ENCODE results near the gene ODAD4.
A peak's percentile ranks its signal among the peaks of the same experiment; 100 is the strongest.

Gene ODAD4

DNA sequence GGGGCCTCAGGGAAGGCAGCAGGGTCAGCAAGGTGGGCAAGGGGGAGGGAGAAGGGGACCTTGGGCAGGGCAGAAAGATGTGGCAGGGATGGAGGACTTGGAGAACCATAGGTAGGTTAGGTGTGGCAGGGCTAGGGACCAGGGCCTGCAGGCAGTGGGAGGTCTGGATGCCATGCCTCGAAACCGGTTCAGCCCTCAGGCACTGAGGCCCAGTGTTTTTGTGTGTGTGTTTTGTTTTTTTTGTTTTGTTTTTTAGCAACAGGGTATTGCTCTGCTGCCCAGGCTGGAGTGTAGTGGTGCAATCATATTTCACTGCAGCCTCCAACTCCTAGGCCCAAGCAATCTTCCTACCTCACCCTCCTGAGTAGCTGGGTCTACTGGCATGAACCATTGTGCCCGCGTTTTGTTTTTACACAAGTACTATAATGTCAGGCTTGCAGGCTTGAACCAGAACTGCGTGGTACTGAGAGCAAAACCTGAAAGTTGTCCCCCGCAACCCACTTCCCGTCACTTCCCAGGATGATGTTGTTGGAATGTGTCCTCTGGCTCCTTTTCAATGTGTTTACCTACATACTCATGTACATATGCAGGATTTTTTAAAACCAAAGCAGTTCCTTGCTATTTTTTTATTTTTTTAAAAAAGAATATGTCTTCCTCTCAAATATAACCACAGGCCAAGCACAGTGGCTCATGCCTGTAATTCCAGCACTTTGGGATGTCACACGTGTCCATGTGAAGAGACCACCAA, 12.4 kb downstream of the ODAD4 start:
- no peak for DNase-seq (ENCODE audit: low read depth)

DNA sequence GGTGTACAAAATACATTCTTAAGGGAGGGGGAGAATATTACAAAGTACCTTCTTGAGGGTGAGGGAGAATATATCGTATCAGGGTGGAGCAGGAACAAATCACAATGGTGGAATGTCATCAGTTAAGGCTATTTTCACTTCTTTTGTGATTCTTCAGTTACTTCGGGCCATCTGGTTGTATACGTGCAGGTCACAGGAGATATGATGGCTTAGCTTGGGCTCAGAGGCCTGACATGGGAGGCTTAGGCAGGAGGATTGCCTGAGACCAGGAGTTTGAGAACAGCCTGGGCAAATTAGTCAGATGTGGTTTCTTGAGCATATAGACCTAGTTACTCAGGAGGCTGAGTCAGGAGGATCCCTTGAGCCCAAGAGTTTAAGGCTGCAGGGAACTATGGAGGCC, 13.1 kb downstream of the ODAD4 start:
- DNase-seq (ENCODE audit: low read depth), result no peak

DNA sequence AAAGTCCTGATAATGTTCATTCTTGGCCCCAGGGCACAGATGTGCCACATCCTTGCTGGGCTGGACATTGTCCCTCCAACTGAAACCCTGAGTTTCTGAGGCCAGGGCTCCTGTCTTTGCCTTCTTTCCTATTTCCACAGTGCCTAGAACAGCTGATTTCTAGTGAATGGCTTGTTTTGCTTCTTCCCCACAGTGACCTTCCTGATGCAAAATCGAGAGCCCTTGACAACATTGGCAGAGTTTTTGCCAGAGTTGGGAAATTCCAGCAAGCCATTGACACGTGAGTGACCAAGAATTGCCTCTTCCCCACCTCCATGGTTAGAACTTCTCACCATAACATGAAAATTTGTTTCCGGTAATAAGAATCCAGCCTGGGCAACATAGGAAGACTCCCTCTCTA, 14.5 kb downstream of the ODAD4 start:
- no peak for DNase-seq (ENCODE audit: low read depth)

DNA sequence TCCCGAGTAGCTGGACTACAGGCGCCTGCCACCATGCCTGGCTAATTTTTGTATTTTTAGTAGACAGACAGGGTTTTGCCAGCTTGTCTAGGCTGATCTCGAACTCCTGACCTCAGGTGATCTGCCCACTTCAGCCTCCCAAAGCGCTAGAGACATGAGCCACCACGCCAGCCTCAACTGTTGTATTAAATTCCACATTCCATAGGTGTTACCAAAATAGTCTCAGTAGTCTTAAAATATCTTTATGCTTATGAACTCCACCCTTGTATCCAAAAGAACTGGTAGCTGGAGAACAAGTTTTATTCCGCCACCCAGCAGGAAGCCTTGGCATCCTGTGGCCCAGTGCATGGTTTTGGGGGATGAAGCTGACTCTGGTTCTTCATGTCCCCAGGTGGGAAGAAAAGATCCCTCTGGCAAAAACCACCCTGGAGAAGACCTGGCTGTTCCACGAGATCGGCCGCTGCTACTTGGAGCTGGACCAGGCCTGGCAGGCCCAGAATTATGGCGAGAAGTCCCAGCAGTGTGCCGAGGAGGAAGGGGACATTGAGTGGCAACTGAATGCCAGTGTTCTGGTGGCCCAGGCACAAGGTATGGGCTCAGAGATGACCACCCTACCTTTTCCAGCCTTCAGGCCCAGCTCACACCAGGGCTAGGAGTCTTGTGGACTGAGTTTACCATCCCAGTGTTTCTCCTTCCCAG, 18.5 kb downstream of the ODAD4 start:
- no peak for DNase-seq (ENCODE audit: low read depth)

DNA sequence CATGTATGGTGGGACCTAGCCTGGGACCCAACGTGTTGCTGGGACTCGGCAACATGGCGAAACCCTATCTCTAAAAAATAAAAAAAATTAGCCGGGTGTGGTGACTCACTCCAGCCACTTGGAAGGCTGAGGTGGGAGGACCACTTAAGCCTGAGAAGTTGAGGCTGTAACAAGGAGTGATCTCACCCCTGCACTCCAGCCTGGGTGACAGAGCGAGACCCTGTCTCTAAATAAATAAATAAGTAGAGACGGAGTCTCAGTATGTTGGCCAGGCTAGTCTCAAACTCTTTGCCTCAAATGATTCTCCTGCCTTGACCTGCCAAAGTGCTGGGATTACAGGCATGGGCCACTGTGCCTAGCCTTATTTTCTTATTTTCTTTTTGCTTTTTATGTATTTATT, 26.1 kb downstream of the ODAD4 start:
- no peak for DNase-seq (ENCODE audit: low read depth)

DNA sequence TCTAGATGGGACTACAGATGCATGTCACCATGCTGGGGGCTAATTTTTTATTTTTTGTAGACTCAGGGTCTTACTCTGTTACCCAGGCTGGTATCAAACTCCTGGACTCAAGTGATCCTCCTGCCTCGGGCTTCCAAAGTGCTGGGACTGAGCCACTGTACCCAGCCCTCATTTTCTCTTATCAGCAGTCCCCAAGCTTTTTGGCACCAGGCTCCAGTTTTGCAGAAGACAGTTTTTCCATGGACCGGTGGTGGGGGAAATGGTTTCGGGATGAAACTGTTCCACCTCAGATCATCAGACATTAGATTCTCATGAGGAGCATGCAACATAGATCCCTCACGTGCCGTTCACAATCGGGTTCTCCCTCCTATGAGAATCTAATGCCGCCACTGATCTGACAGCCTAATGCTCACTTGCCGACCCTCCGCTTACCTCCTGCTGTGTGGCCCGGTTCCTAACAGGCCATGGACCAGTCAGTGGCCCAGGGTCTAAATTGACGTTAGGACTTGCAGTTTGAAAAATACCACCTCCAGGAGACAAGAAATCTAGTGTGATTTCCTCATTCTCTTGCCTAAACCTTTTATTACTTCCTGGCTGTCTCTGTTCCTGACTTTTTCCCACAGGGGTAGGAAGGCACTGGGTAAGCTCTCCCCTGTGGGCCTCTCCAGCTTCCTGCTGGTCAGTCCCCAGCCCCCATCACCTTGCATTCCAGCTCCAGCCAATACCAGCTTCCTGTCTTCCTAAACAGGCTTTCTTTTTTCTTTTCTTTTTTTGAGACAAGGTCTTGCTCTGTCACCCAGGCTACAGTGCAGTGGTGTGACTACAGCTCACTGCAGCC, 26.8 kb downstream of the ODAD4 start:
- no peak for DNase-seq (ENCODE audit: low read depth)

DNA sequence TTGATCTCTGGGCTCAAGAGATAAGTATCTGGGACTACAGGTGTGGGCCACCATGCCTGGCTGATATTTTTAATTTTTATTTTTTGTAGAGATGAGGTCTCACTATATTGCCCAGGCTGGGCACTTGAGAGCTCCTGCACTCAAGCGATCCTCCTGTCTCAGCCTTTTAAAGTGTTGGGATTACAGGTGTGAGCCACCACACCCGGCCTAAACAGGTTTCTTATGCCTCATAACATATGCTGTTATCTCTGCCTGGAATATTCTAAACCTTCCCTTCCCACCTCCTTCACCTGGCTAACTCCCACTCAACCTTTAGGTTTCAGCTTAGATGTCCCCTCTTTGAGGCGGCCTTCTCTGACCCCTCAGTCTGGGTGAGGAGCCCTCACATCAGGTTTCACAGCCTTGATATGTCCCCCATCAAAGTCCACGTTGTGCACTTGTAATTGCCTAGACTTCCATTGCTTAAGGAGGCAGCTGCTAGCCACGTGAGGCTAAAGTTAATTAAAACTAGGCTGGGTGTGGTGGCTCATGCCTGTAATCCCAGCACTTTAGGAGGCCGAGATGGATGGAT, 27.5 kb downstream of the ODAD4 start:
- DNase-seq (ENCODE audit: low read depth), result no peak

DNA sequence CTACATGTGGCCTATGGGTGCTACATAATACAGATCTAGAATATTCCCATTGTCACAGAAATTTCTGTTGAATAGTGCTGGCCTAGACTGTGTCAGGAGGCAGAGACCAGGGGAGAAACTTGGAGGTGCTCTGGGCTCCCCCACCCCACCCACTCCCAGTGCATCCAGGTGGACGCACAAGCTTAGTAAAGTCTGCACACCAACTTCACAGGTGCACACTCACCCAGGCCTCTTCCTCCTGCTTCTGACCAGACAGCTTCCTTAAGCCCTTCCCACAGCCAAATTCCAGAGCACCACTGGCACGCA, 28.6 kb downstream of the ODAD4 start:
- no peak for DNase-seq (ENCODE audit: low read depth)

DNA sequence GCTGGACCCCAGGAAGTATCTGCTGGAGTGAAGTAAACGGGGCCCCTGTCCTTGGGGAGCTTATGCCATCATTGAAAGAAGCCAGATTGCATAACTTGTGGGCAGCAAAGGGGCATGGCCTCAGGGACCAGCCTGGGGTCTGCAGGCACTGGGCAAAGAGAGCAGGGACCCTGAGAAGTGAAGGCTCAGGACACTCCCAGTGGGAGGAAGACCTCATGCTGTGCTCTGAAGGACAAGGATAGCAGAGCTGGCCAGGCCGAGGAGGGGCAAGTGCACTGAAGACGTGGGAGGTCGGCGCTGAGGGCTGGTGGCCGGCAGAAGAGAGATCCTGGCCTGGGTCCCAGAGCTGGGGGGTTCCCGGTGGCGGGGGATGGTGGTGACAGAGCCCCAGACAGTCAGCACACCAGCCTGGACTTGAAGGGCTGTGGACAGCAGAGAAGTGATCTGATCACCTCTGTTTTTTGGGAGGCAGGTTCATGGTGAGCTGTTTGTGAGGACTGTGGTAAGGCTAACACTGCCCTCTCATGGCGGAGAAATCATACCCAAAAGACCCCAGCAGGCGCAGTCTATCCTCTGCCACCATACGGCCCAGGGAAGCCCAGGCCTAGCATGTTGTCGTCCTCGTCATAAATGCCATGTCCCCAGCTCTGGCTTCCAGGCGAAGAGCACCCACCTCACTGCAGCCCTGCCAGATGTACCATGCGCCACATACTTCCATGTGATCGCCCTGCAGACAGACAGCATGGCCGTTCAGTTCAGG, 29.1 kb downstream of the ODAD4 start:
- DNase-seq (ENCODE audit: low read depth), result no peak

DNA sequence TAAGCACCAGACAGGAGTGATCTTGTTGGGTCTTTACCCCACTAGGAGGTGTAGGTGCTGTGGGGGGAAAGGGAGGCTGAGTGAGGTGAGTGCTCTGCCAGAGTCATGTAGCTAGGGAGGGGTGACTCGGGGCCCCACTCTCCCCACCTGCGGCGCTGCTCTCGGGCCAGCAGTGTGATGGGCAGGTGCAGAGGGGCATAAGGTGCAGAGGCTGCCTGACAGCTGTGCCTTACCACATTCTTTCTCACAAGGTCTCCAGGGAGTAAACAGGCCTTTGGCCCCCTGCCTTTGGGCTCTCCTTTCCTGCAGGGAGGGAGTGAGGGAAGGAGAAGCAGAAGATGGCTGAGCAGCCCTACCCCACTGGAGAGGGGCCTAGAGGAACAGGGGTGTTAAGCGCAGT, 31.7 kb downstream of the ODAD4 start:
- no peak for DNase-seq (ENCODE audit: low read depth)

DNA sequence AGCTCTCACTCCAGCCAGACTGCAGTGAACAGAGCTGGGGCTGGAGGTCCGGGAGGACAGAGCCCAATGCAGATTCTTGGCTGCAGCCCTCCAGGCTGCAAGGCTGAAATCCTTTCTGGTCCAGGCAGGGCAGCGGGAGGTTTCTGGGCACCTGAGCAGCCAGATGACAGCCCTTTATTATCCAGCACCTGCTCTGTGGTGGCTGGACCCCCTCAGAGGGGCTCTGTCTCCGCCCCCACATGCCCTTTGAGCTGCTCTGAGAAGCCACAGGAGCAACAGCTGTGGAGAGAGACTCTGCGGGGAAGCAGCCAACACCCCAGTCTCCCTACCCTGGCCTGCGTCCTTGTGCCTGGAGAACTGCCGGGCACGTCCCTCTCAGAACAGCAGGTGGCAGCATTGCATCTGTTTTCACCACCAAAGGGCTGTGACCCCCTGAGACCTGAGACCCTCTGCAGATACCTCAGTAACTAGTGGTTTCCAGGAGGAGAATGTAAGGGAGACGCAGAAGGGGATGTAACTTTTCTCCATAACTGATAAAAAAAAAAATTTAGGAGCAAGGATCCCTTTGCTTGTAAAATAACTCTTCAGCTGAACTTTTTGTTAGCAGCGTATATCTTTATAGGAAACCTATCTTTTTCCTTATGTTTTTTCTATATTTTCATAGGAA, 32.5 kb downstream of the ODAD4 start:
- DNase-seq (ENCODE audit: low read depth), result peak; percentile 44

DNA sequence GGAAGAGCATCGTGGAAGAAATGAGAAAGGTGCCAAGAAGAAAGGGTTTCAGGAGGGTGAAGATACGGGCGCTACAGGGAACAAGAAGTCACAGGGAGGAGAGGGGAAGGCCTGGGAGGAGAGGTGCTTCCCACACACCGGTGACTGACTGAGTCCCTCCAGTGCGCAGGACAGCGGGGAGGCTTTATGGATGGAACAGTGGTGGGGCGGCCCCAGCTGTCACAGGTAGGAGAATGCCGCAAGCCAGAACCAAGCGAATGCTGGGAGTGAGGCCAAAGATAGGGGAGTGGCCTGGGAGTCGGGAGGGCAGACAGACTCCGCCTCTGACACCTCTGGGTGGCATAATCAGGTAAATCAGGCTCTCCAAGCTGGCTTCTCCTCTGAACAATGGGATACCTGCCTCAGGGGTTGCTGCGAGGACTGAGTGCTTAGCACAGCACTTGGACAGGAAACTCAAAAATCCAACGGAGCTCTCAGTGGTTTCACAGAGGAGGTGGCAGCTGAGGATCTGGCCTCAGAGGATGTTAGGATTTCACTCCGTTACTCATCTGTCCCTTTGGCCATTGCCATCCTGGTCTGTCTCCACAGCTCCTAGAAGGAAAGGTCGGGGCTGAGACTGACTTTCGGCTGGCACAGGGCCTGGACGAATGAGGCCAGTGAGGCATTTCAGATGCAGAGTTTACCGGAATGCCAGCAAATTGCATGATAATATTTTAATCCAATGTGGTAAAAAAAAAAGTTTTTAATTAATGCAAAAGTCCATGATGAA, 35.5 kb downstream of the ODAD4 start:
- peak; percentile 51 for DNase-seq (ENCODE audit: low read depth)

DNA sequence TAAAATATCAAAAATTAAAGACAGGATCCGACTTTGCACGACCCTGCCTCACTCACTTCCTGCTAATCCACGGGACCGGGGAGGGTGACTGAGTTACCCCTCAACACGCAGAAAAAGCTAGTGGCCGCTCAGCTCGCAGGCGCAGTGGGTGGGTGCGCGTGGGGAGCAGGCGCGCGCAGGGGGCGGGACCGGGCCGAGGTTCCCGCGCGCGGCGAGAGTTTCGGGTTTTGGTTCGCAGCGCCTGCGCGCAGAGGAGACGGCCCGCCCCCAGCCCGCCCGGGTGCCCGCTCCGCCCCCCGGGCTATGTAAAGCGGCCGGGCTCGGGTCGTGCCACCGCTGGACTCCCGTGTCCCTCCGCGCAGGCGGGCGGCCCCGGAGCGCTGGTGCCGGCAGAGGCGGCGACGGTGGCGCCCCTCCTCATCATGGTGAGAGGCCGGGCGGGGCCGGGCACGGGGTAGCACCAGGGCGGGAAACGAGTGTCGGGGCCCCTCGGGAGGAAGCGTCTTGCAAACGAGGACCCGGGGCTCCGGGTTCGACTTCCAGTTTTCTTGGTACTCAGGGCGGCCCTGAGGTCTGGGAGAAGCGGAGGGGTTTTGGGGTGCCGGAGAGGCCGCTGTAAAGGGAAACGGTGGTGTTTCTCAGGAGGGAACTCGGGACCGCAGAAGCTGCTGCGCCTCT, 36.2 kb downstream of the ODAD4 start, which contains the start of gene CNP:
Gene CNP, plus strand, starts transcription at position 333 of the 678 bp plus-strand sequence. Its CDS starts 90 bp downstream, at position 423.
- peak; percentile 88 for DNase-seq (ENCODE audit: low read depth)

DNA sequence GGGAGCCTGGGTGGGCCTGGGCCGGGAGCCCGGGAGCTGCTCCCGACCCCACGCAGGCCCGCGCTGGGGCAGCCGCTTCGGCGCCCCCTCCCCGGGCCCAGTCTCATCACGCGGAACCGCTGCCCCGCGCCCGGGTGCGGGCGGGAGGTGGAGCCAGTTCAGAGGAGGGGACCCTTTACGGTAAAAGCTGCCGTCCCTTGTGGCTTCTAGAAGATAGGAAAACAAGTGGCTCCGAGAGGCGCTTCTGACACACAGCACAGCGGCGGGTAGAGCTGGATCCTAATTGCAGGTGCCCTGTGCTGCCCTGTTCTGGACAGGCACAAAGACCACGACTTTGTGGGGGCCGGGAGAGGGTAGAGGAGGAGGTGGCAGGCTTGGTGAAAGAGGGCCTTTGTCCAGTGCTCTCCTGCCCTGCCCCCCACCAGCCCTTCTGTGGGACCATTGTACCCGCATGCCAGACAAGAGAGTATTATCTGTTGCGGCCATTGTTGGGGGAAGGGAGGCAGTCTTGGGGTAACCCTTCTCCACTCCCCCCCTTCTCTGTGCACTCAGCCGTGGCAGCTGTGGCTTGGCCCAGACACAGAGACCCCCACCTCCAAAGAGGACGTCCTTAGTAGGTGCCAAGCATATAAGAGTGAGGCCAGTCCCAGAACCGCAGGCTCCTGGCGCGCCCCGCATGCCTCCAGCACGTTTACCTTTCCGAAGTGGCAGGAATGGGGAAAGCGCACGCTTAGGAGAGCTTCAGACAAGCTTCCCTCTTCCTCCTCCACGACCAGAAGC, 36.9 kb downstream of the ODAD4 start:
- DNase-seq (ENCODE audit: low read depth), result peak; percentile 11

DNA sequence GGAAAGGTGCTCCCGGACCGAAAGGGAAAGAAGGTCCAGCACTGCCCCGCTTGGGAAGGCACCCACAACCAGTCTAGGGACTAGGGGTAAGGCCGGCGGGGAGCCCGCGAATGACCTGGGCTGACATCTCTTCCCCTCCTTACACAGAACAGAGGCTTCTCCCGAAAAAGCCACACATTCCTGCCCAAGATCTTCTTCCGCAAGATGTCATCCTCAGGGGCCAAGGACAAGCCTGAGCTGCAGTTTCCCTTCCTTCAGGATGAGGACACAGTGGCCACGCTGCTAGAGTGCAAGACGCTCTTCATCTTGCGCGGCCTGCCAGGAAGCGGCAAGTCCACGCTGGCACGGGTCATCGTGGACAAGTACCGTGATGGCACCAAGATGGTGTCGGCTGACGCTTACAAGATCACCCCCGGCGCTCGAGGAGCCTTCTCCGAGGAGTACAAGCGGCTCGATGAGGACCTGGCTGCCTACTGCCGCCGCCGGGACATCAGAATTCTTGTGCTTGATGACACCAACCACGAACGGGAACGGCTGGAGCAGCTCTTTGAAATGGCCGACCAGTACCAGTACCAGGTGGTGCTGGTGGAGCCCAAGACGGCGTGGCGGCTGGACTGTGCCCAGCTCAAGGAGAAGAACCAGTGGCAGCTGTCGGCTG, 37.6 kb downstream of the ODAD4 start:
- DNase-seq (ENCODE audit: low read depth), result no peak

DNA sequence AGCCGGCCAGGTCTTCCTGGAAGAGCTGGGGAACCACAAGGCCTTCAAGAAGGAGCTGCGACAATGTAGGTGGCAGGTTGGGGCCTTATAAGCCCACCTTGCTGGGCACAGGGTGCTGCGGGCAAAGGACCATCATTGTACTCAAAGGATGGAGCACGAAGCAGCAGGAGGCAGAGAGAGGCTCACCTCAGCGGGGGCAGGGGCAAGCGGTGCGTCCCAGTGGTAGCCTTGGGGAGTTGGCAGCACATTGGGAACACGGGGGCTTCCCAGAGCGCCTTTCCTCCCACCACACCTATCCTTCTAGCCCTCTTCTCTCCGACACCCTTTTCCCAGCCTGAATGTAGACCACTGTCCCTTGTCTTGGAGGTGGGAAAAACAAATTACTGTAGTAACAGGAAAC, 38.3 kb downstream of the ODAD4 start:
- DNase-seq (ENCODE audit: low read depth), result no peak

DNA sequence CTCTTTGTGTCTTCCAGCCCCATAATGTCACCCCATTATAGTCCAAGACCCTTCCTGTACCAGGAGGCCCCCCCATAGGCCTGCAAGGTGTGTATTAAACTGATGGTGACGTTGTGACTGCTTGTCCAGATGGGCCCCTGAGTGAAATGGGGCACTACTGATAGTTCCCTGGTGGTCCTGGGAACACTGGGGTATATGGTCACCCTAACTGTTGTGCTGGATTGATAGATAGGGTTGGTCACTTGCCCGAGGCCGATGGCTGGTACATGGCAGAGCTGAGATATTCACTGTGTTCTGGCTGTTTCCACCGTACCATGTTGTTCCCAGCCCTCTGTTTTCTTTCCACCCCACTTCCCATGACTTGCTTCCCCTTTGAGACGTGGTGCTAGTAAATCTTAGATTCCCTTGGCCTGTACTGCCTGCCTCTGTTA, 40.5 kb downstream of the ODAD4 start:
- no peak for DNase-seq (ENCODE audit: low read depth)

DNA sequence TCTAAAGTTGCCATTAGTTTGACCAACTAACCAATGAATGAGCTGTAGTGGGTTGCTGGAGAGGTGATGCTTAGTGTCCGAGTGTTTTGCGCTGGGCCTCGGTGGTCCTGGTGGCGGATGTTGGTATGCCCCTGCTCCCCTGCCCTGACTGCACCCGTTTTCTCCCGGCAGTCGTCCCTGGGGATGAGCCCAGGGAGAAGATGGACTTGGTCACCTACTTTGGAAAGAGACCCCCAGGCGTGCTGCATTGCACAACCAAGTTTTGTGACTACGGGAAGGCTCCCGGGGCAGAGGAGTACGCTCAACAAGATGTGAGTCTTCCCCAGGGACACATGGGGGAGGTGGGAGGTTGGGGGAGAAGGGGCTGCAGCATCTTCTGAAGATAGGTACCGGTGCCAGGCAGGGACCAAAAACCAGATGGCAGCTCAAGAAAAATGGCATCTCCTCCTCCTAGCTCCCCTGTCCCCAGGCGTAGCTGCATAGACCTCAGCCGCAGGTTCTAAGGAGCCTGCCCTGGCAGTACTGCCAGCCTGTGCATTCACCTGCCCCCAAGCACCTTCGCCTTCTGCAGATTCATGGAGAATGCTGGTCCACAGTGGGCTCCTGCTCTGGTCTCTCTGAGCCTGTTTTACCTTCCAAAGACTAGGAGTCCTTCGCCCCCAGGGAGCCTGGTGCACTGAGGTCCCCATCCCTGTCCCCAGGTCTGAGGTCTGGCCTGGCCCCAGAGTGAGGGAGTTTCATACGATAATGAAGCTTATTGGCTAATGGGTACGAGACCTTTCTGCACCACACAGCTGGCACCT, 41.5 kb downstream of the ODAD4 start:
- DNase-seq (ENCODE audit: low read depth), result no peak

Data from stimulated activated CD8-positive, alpha-beta memory T cell treated with anti-CD3 and anti-CD28 coated beads, Interleukin-4, amount 100 ng/mL, for 24 hours (primary cell).